HG03457 (cell line): ENCODE data around the gene GPX7.
"Not testable (repeated sequence)": the region's sequence is repeated elsewhere in the genome, so short reads cannot be mapped to it uniquely, and the experiment has no call there.

Experiments used
- ATAC-seq: cut with Tn5 transposase; IDR thresholded peaks from one replicate; pipeline ENCODE4 v1.9.1; 2021; ENCODE audit warnings: moderate number of reproducible peaks; ENCODE audit not compliant: unreplicated experiment

GPX7 gene

GRCh38 chr1:52601991-52602855, at the start of gene GPX7:
GPX7 (plus strand) TSS chr1:52602371; CDS start chr1:52602410, 39 bp downstream.
- no peak for ATAC-seq

- ATAC-seq, result no peak
Measured at GRCh38 chr1:52552505-52553361, 49.4 kb upstream of the GPX7 start, which contains the start of gene TUT4. TUT4 (minus strand) TSS chr1:52553092; CDS start chr1:52526280, 26,812 bp downstream.

- ATAC-seq, result no peak
Measured at GRCh38 chr1:52553362-52554266, 48.6 kb upstream of the GPX7 start.

GRCh38 chr1:52554267-52554640, 47.9 kb upstream of the GPX7 start:
- no peak for ATAC-seq

GRCh38 chr1:52554756-52555155, 47.4 kb upstream of the GPX7 start:
- ATAC-seq, result no peak

GRCh38 chr1:52556641-52557360, 45.4 kb upstream of the GPX7 start:
- ATAC-seq, result no peak

GRCh38 chr1:52558941-52559340, 43.2 kb upstream of the GPX7 start:
- ATAC-seq, result no peak

- ATAC-seq, result no peak
Measured at GRCh38 chr1:52559875-52560274, 42.3 kb upstream of the GPX7 start.

- ATAC-seq, result no peak
Measured at GRCh38 chr1:52562766-52563165, 39.4 kb upstream of the GPX7 start.

GRCh38 chr1:52567943-52568342, 34.2 kb upstream of the GPX7 start:
- no peak for ATAC-seq

GRCh38 chr1:52569449-52570210, 32.5 kb upstream of the GPX7 start:
- ATAC-seq, result no peak

- ATAC-seq, result no peak
Measured at GRCh38 chr1:52571783-52572182, 30.4 kb upstream of the GPX7 start.

GRCh38 chr1:52572387-52572786, 29.8 kb upstream of the GPX7 start:
- ATAC-seq, result no peak

GRCh38 chr1:52574594-52574993, 27.6 kb upstream of the GPX7 start:
- no peak for ATAC-seq

- ATAC-seq, result no peak
Measured at GRCh38 chr1:52576074-52576473, 26.1 kb upstream of the GPX7 start.

GRCh38 chr1:52578066-52578465, 24.1 kb upstream of the GPX7 start:
- ATAC-seq, result not testable (repeated sequence)

GRCh38 chr1:52579415-52579814, 22.8 kb upstream of the GPX7 start:
- no peak for ATAC-seq

GRCh38 chr1:52580283-52580682, 21.9 kb upstream of the GPX7 start:
- no peak for ATAC-seq

GRCh38 chr1:52582116-52582696, 20.0 kb upstream of the GPX7 start:
- no peak for ATAC-seq
